NCI-H524 treated with DMSO at 0.1 percent for 48 hours (cell line): ENCODE results near the gene SYNE1.

Experiments
- DNase-seq: peaks from one replicate; lab custom pipeline; 2025; lab: John Stamatoyannopoulos, UW

SYNE1 gene

DNA sequence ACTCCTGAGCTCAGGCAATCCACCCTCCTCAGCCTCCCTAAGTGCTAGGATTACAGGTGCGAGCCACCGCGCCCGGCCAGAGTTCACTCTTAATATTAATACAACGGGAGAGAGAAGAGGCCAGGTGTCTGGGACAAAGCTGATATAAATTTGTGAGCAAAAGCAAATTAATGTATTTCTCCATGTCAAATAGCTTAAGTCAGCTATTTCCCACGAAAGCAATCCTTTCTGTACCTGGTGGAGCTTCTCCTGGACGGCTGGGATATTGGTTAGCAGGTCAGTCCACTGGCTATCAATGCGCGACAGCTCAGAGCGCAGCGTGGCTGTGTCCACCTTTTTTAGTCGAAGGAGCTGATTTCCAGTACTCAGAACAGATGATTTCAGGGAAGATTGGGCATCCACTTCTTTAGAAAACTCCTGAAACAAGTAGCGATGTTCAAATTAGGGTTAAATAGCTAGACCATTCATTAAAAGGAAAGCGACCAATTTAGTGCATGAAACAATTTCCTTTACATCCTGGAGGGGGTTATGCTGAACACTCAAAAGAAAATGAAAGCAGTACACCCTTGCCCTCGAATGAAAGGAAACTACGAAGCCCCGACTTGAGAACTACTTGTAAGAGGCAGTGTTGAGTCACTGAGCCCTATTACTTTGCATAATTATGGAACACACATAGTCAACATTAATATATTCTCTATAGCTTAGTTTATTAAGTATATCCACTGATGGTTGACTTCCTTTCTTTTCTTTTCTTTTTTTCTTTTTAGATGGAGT lies 403.4 kb downstream of the SYNE1 start:
- no peak for DNase-seq

DNA sequence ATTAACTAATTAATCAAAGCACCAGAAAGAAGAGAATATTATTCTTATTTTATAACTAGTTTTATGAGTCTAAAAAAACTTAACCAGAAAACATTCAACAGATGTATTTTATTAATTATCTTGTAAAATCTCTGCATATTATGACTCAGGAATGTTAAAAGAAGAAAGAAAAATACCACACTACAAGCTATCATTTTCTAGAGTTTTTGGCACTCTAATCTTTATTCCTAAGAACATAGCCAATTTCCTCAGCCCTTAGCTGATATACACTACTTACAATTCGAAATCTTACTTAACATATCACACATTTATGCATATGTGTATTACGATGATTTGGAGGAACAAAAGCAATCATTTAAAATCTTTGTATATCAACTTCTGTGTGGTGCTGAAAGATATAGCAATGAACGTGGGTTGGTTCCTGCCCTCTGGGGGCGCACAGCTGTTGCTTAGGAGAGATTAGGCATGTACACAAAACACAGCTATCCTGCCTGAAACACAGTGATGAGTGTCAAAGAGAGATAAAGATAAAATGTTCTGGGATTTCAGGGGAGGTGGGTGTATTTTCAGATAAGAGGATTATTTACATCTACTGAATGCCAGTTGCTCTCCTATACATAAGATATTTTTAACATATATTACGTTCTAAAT lies 404.5 kb downstream of the SYNE1 start:
- DNase-seq = no peak

DNA sequence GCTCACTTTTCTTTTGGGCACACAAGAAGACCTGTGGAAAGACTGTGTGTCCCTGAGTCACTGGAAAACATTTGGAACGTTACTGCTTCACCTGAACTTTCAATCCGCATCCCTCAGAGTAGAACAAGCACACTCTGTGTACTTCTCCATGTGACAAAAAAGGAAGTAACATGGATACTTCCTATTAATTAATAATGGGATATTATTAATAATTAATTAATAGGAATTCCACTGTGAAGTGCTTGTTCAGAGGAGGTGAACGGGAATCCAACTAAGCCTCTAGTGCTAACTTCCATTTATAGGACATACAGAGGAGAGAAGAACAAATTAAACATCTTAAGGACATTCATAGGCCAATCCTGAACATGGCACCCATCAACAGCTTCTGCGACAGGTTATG lies 407.8 kb downstream of the SYNE1 start:
- no peak for DNase-seq

DNA sequence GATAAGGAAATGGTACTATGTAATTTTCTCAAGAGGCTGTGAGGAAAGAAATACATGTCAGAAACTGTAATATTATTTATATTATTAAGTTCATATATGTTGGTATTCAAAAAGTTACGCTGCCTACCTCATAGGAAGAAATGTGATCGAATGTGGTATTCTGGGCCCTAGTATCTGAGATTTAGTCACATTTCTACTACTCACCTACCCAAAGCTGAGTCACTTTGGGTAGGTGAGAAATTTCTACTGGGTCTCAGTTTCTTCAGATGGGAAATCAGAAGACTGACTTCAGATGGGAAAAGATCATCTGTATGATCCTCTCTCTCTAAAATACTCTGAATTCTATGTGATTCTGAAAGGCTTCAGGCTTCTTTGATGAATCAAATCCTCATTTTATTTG lies 411.0 kb downstream of the SYNE1 start:
- DNase-seq = no peak

DNA sequence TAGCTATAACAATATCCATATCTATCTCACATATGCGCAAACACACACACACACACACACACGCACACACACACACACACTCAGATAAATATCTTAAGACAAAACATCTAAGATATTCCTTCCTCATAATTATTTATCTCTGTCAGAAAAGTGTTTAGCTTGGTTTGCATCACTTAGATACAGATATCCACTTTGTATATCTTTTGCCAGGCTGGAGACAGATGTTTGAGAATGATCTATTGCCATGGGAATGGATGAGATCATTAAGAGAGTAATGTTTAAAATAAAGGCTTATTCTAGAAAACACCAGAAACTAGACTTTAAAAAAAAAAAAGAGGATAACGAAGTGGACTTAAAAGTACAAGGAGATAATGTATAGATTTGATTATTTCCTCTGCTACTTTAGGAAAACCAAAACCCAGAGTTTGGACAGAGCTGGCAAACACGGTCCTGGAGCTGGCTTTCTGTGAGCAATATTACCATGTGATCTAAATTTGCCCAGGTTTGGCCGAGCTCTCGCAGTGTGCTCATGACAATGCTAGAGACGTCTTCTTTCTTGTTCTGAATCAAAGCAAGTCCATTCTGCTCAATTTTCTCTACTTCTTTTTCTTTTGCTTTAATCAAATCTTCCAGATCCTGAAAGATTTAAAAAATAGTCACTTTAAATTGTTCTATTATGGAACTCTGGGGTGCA lies 411.8 kb downstream of the SYNE1 start:
- DNase-seq = no peak

DNA sequence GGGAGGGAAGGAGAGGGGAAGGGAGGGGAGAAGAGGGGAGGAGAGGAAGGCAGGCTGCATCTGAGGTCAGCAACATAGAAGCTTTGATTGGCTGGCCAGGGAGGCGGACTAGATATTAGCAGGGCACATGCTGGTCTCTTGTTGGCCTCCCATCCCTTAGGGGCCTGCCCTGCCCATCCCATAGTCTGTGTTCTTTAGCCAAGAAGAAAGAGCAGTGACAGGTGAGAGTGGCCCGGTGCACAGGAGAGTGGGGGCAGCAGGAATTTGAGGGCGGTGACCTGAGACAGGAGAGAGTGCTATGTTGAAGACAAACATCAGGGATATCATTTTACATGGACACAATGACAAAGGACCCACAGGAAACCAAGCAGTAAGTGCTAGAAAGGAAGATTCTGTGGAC lies 413.5 kb downstream of the SYNE1 start:
- no peak for DNase-seq

DNA sequence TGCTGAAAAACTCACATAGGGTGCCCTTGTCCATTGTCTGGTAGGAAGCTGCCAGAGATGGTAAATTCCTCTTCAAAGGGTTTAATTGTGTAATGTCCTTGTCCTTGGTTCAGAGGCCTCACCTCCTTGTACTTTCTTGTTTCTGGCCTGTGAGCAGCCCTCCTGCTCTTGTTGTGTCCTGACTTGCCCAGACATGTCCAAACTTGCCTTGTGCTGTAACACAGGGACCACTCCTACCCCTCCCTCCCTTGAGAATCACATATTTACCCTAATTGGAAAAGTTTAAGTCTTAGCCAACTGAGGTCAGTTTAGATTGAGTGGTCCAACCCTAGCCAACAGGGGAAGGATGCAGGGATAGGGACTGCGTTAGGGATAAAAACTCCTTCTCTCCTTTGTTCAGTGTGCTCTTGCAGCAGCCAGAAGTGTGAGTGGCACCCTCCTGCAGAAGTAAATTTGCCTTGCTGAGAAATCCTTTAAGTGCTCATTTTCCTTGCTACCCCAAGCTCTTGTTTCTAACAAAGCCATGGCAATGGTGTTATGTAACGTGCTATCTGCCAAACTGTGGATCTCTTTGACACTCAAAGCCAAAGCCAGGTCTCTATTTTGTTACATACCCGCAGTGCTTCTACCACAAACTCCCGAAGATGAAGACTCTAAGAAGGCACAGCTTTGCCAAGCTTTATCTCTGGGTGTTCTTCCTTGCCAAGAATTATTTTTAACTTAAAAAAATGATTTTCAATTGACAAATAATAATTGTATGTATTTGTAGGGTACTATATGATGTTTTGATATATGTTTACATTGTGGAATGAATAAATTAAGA lies 415.1 kb downstream of the SYNE1 start:
- DNase-seq = no peak

DNA sequence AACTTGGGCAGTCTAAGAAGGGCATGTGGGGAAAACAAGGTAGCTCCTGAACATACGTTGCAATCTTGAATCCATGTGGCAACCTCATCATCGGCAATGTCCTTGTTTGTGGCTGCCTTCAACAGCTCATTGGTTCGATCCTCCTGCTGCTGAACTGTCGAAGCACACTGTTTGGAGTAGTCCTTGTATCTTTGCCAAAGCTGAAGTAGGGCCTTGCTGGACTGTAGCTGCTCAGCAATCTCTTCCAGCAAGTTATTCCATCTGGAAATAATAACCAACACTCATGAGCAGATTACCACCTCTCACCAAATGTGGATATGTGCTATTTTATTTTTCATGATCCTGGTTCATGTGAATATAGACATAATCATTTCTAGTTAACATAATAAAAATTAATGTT lies 416.4 kb downstream of the SYNE1 start:
- no peak for DNase-seq

DNA sequence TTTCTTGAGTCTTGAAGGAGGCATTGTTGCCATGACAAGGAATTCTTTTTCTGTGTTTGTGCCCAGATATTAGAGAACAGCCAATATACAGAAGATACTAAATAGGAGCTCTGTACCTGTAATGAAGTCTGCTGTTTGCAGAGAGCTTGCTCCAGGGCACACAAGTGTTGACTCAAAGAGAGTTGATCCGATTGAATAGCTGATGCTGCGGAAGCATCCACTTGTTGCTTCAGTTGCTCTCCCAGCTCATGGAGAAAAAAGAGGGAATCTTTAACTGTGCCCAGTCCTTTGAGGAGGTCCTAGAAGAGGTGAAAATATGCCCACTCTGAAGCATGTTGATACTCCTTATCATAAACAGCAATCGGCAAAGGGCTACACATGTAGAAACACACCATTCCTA lies 418.3 kb downstream of the SYNE1 start:
- no peak for DNase-seq

DNA sequence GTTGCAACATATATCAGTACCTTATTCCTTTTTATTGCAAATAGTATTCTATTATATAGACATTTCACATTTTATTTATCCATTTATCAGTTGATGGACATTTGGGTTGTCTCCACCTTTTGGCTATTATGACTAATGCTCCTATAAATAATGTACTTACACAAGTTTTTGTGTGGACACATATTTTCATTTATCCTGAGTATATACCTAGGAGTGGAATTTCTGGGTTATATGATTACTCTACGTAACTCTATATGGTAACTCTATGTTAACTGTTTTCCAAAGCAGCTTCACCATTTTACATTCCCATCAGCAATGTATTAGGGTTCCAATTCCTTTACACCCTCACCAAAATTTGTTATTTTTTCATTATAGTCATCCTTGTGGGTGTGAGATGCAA lies 424.7 kb downstream of the SYNE1 start:
- DNase-seq = no peak

DNA sequence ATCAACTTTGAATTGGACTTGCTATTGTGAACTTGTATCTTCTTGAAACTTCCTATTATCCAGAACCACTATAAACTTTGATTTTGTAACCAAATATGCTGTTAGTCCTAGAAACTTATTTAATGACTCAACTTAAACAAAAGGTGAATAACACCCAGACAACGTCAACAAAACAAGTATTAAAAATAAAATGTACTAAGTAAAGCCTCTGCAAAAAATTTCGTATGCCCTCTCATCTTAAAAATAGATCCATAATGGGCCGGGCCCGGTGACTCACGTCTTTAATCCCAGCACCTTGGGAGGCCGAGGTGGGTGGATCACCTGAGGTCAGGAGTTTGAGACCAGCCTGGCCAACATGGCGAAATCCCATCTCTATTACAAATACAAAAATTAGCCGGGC lies 428.0 kb downstream of the SYNE1 start:
- DNase-seq = no peak

DNA sequence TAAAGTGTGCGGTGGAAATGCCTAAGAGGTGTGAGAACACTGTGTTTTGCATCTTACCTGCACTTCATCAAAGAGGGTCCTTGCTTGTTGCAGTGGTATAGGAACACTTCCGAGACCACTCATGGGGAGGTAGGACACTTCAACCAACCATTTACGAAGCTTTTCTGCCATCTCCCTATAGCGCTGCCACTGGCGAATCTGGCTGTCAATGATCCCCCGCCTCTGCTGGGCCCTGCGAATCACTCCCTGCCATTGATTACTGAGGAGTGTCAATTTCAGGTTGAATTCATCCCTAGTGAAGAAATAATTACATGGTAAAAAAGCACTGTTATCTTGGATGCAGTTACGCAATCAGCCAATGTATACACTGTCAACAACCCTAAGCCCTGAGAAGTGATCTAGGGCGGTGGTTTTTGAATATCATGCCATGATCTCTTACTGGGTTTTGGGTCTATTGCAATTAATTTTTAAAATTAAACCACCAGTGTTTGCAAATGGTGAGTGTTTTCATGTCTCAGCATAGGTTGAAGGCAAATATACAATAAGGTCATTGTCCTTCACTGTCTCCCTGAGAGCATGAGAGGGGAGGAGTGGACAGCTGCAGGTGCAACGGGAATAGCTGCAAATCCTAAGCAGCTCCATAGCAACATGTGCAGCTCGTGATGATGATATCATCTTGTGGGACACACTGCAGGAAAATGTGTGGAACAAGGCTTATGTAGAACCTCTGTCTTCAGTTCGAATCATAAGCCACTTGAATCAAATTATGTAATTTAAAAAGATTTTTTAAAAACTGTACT lies 429.0 kb downstream of the SYNE1 start:
- DNase-seq = no peak

DNA sequence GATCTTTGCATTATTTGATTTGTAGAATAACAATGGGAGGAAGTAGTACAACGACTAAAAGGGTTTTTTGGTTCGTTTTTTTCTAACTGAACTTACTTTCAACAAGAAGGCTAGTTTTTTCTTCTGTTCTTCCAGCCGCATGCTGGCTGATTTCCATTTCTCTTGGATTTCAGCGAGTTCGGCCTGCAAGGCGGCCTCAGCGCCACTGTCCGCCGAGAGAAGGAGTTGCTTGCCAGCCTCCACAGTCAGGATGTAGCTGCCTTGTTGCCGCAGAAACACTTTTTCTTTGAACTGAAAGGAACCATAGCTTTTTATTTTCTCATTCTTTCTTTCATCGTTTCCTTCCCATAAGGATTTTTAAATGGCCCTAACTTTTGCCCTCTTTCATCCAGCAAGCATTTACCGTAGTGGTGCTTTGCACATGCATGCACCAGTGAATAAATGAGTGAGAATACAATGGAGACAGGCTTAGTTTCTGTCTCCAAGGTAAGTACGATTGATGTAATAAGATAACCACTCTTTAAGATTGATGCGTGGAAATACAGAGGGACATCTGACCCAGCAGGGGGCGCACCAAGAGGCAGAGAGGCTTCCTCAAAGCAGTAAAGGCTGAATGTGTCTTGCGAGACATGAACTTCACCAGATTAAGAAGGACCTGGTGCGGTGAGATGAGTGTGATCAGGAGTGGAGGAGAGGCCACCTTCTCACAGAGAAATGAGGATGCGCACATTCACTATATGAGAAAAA lies 430.9 kb downstream of the SYNE1 start:
- DNase-seq = no peak

DNA sequence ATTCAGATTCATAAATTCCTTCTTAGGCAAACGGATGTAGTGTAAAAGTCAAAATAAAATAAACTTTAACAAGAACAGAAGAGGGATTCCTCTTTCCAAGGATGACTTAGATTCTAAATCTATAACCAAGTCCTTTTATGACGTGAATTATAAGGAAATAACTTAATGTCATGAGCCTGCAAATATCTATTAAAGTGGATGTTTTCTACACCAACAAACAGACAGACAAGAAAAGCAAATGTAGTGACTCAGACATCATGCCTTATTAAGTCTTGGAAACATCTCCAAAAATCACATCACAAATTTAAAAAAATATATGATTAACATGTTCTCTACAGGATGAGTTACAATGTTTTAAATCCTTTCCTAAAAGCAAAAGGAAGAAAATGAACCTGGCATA lies 432.6 kb downstream of the SYNE1 start:
- DNase-seq = no peak

DNA sequence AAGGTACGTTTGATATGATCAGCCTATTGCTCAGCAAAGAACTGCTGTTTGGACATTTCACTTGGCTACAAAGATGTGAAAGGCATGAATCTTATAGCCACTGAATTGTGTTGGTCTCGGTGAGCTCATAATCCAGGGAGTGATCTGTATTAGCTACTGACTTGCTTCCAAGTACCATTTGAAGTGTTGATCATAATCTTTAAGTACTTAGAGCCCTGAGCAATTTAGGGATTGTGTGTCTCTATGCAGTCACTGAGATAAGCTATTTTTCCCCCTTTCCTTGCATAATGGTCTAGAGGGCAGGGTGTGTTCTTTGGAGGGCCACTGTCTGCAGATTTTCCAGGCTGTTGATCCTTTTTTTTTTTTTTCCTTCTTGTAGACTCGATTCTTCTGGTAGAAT lies 436.0 kb downstream of the SYNE1 start:
- DNase-seq = peak; percentile 70

DNA sequence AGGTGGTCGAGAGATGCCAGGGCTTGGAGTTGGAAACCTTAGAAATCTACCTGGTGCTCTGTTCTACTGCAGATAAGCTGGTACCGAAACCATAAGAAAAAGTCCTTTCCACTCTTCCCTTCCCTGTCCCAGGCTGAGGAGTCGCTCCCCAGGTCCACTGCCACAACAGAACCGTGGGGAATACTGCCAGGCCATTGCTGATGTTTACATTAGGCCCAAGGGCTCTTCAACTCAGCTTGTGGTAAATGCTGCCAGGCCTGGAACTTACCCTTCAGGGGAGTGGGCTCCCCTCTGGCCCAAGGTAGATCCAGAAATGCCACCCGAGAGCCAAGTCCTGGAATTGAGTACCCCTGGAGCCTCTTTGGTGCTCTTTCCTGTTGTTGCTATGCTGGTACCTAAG lies 441.3 kb downstream of the SYNE1 start:
- DNase-seq = no peak

DNA sequence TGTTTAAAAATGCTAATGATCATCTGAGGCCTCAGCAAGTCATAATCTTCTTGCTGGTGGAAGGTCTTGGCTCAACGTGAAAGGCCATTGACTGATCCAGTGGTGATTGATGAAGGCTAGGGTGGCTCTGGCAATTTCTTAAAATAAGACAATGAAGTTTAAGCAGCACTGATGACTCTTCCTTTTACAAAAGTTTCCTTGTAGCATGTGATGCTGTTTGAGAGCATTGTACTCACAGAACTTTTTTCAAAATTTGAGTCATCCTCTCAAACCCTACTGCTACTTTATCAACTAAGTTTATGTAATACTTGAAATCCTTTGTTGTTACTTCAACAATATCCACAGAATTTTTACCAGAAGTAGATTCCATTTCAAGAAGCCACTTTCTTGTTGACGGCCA lies 447.4 kb downstream of the SYNE1 start:
- no peak for DNase-seq

DNA sequence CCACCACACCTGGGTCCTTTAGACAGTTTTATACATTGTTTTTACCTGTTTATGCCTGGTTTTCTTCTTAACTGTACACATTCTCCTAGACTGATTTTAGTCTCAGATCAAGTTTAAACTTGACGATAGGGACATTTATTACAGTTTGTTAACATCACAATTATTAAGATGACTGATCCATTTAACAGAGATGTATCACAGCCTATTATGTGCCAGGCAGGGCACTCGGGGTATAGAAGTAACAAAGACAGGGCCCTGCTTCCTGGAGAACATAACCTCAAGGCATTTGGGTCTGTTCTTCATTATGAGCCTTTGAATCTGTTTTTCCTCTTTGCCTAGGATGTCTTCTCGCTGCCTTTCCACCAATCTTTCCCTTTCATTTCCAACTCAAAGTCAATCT lies 449.2 kb downstream of the SYNE1 start:
- no peak for DNase-seq

DNA sequence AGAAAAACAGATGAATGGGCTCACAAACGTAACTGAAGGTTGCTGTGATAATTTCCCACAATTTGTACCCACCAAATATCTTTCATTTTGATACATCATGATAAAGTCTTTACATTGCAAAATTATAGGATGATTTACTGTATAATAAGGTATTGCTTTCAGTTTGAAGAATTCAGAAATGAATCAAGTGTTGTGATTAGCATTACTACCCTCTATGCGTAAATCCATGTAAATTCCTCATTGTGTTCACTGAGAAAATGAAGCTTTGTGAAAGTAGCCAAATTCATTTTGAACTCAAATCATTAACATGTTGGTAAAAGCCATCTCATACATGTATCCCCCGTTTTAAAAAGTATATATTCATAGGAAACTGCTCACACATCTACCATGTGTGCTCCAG lies 450.3 kb downstream of the SYNE1 start:
- DNase-seq = no peak

DNA sequence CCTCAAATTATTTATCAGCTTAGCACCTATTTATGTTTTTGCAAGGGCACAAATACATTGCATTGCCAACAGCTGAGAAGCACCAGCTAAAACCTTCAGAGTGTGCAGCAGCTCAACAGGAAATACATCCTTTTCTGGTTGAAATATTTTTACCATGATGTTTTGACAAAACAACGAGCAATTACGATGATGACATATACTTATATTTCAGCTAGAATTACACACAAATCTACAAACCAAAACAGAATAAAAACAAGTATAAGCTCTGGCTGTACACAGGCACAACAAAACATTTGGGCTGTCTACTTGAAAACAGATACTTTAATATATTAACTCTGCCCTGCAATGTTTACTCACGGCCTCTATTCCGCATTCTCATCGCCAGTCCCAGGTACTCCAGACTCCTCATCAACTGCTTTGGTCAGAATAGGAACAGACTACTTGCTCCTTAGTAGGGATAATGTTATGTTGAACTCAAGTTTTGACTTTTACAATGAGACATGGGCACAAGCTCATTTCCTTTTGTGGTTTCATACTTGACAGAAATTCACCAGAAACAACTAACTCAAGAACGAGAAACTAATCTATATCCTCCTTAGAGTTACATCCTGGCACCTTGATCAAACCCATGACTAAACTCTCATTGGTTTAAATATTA lies 452.1 kb downstream of the SYNE1 start:
- DNase-seq = no peak

DNA sequence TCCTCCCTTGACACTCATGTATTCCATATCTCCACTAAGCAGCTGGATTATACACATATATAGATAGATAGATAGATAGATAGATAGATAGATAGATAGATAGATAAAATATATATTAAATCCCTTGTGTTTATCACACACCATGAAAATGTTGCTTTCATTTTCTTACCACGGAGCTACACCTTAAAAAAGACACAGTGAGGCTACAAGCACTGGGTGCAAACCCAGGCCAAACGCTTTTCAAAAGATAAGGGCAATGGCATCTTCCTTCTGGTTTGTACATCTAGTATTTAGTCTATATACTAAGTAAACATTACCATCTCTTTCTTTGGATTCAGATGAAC lies 452.6 kb downstream of the SYNE1 start:
- no peak for DNase-seq
